ENCODE results near the gene DMAP1. TPM values are rescaled to one million over a fixed set of nuclear protein-coding genes. Genes with fewer than 3 reads are reported as not detected.

The DMAP1 gene
- total RNA-seq, 1 experiment from 2014 or later: 8.8 TPM

GRCh38 chr1:44227211-44227610 lies 13.9 kb downstream of the DMAP1 start:
- DNase-seq (ENCODE audit: low read depth): no peak

GRCh38 chr1:44228218-44228617 lies 14.9 kb downstream of the DMAP1 start:
- no peak for DNase-seq (ENCODE audit: low read depth)

- DNase-seq (ENCODE audit: low read depth): no peak
Measured at GRCh38 chr1:44229435-44230167, 16.3 kb downstream of the DMAP1 start.

GRCh38 chr1:44230796-44231195 lies 17.5 kb downstream of the DMAP1 start:
- no peak for DNase-seq (ENCODE audit: low read depth)

- DNase-seq (ENCODE audit: low read depth): no peak
Measured at GRCh38 chr1:44233593-44233992, 20.3 kb downstream of the DMAP1 start.

GRCh38 chr1:44235808-44236207 lies 22.5 kb downstream of the DMAP1 start:
- no peak for DNase-seq (ENCODE audit: low read depth)

GRCh38 chr1:44236490-44237272 lies 23.4 kb downstream of the DMAP1 start:
- DNase-seq (ENCODE audit: low read depth): no peak

GRCh38 chr1:44237721-44238457 lies 24.6 kb downstream of the DMAP1 start:
- no peak for DNase-seq (ENCODE audit: low read depth)

- no peak for DNase-seq (ENCODE audit: low read depth)
Measured at GRCh38 chr1:44238660-44239059, 25.4 kb downstream of the DMAP1 start.

- DNase-seq (ENCODE audit: low read depth): peak; percentile 64
Measured at GRCh38 chr1:44239331-44239960, 26.2 kb downstream of the DMAP1 start.

GRCh38 chr1:44239961-44240371 lies 26.7 kb downstream of the DMAP1 start:
- DNase-seq (ENCODE audit: low read depth): no peak

GRCh38 chr1:44240802-44241671 lies 27.8 kb downstream of the DMAP1 start:
- no peak for DNase-seq (ENCODE audit: low read depth)

GRCh38 chr1:44242746-44243145 lies 29.5 kb downstream of the DMAP1 start:
- no peak for DNase-seq (ENCODE audit: low read depth)

- DNase-seq (ENCODE audit: low read depth): no peak
Measured at GRCh38 chr1:44243782-44244495, 30.7 kb downstream of the DMAP1 start.

- DNase-seq (ENCODE audit: low read depth): no peak
Measured at GRCh38 chr1:44244986-44245385, 31.7 kb downstream of the DMAP1 start.

GRCh38 chr1:44246806-44247205 lies 33.5 kb downstream of the DMAP1 start:
- no peak for DNase-seq (ENCODE audit: low read depth)

- DNase-seq (ENCODE audit: low read depth): no peak
Measured at GRCh38 chr1:44249543-44249942, 36.3 kb downstream of the DMAP1 start.

- no peak for DNase-seq (ENCODE audit: low read depth)
Measured at GRCh38 chr1:44250068-44250781, 37.0 kb downstream of the DMAP1 start.

GRCh38 chr1:44251486-44251885 lies 38.2 kb downstream of the DMAP1 start:
- no peak for DNase-seq (ENCODE audit: low read depth)
